ENCODE measurements around the gene CORO1A. TPM values are rescaled to one million over a fixed set of nuclear protein-coding genes. Genes with fewer than 3 reads are reported as not detected.

Gene CORO1A
- total RNA-seq, 1 donor from 2014 or later = 10.6 TPM

DNA sequence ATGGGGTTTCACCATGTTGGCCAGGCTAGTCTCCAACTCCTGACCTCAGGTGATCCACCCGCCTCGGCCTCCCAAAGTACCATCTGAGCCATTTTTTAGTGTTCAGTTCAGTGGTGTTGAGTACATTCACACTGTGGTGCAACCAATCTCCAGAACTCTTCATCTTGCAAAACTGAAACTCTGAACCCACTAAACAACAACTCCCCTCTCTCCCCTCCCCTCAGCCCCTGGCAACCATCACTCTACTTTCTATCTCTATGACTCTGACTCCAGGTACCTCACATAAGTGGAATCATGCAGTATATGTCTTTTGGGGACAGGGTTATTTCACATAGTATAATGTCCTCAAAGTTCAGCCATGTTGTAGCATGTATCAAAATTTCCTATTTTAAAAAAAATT lies 41.7 kb upstream of the CORO1A start:
- no peaks in the 10 kb centered on the region for H3F3A ChIP-seq (ENCODE audit: low read depth)
- no peak for DNase-seq (ENCODE audit: low spot score)
- H3K9ac ChIP-seq = no peak overlapping the region
- no peaks in the 10 kb centered on the region for H3K79me2 ChIP-seq (ENCODE audit: low read depth)
- no peaks in the 10 kb centered on the region for H3K4me1 Mint-ChIP-seq
- H3K4me2 ChIP-seq = no peak overlapping the region
- H3K27ac Mint-ChIP-seq = no peak overlapping the region
- no peak overlapping the region for H2AFZ ChIP-seq (replicated peaks)
- TF ChIP-seq CTCF (IDR thresholded peaks at IDR 0.05) (no peak), EZH2phosphoT487 (IDR thresholded peaks at IDR 0.05) (no peak), EZH2 (IDR thresholded peaks at IDR 0.05) (no peak)
- H3K36me3 Mint-ChIP-seq = no peaks in the 10 kb centered on the region
- H3K4me3 Mint-ChIP-seq = no peak overlapping the region
- H3K27me3 ChIP-seq = no peaks in the 10 kb centered on the region
- peaks cover 6% of the 10 kb centered on the region for H3K27me3 Mint-ChIP-seq (ENCODE audit: insufficient read depth, low read depth)
- no peaks in the 10 kb centered on the region for H3K4me1 ChIP-seq
- no peaks in the 10 kb centered on the region for H3K9me3 Mint-ChIP-seq
- no peak overlapping the region for H3K27ac ChIP-seq
- no peaks in the 10 kb centered on the region for H4K20me1 ChIP-seq (ENCODE audit: low read depth)
- H3K36me3 ChIP-seq = no peaks in the 10 kb centered on the region
- H3K4me3 ChIP-seq = no peak overlapping the region
- no peaks in the 10 kb centered on the region for H3K9me3 ChIP-seq (ENCODE audit: low read depth)

DNA sequence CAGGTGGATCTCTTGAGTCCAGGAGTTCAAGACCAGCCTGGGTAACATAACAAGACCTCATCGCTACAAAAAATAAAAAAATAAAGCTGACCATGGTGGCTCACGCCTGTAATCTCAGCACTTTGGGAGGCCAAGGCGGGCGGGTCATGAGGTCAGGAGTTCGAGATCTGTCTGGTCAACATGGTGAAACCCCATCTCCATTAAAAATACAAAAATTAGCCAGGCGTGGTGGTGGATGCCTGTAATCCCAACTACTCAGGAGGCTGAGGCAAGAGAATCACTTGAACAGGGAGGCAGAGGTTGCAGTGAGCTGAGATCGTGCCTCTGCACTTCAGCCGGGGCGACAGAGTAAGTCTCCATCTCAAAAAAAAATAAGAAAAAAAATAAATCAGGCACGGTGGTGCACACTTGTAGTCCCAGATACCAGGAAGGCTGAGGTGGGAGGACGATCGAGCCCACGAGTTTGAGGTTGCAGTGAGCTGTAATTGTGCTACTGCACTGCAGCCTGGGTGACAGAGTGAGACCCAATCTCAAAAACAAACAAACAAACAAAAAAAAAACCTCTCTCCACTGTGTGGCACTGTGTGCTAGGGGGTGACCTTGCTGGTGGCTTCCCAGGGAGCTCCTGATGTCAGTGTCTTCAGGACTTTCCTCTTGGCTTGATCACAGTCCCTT lies 40.6 kb upstream of the CORO1A start:
- H3K79me2 ChIP-seq (ENCODE audit: low read depth) = no peaks in the 10 kb centered on the region
- H3K9ac ChIP-seq = no peak overlapping the region
- peaks cover 8% of the 10 kb centered on the region for H3K27me3 Mint-ChIP-seq (ENCODE audit: insufficient read depth, low read depth)
- H3F3A ChIP-seq (ENCODE audit: low read depth) = no peaks in the 10 kb centered on the region
- H4K20me1 ChIP-seq (ENCODE audit: low read depth) = no peaks in the 10 kb centered on the region
- H3K4me3 Mint-ChIP-seq = no peak overlapping the region
- H3K27ac Mint-ChIP-seq = no peak overlapping the region
- DNase-seq (ENCODE audit: low spot score) = peak; percentile 46
- H3K36me3 ChIP-seq = no peaks in the 10 kb centered on the region
- H3K4me2 ChIP-seq = no peak overlapping the region
- no peak for TF ChIP-seq EZH2phosphoT487 (IDR thresholded peaks at IDR 0.05)
- peak; percentile 43 for TF ChIP-seq CTCF (IDR thresholded peaks at IDR 0.05)
- no peak for TF ChIP-seq EZH2 (IDR thresholded peaks at IDR 0.05)
- no peak overlapping the region for H2AFZ ChIP-seq (replicated peaks)
- H3K27ac ChIP-seq = no peak overlapping the region
- no peaks in the 10 kb centered on the region for H3K9me3 ChIP-seq (ENCODE audit: low read depth)
- H3K4me1 ChIP-seq = no peaks in the 10 kb centered on the region
- no peaks in the 10 kb centered on the region for H3K27me3 ChIP-seq
- H3K4me1 Mint-ChIP-seq = no peaks in the 10 kb centered on the region
- H3K4me3 ChIP-seq = no peak overlapping the region
- no peaks in the 10 kb centered on the region for H3K9me3 Mint-ChIP-seq
- H3K36me3 Mint-ChIP-seq = no peaks in the 10 kb centered on the region

DNA sequence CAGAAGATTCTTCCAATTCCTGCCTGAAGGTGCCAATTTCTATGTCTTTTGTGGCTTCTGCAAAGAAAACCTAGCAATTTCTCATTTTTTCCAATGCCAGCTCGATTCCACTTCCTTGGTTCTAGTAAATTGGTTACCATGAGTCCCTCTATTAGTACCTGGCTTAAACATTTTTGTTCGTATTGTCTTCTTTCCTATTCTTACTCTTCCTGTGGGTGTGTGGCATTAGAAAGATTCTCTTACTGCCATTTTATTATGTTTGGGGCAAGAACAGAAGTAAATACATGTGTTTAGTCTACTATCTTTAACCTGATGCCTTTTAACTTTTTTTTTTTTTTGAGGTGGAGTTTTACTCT lies 40.1 kb upstream of the CORO1A start:
- no peak overlapping the region for H3K9ac ChIP-seq
- Mint-ChIP-seq H3K4me3 (no peak overlapping the region), H3K4me1 (no peaks in the 10 kb centered on the region), H3K36me3 (no peaks in the 10 kb centered on the region), H3K9me3 (no peaks in the 10 kb centered on the region), H3K27me3 (ENCODE audit: insufficient read depth, low read depth) (peaks cover 8% of the 10 kb centered on the region), H3K27ac (no peak overlapping the region)
- H3K36me3 ChIP-seq = no peaks in the 10 kb centered on the region
- H3K4me3 ChIP-seq = no peak overlapping the region
- H3K4me2 ChIP-seq = no peak overlapping the region
- no peaks in the 10 kb centered on the region for H3K4me1 ChIP-seq
- no peak overlapping the region for H3K27ac ChIP-seq
- no peak for DNase-seq (ENCODE audit: low spot score)
- no peaks in the 10 kb centered on the region for H3K79me2 ChIP-seq (ENCODE audit: low read depth)
- H4K20me1 ChIP-seq (ENCODE audit: low read depth) = no peaks in the 10 kb centered on the region
- no peak overlapping the region for H2AFZ ChIP-seq (replicated peaks)
- H3F3A ChIP-seq (ENCODE audit: low read depth) = no peaks in the 10 kb centered on the region
- no peaks in the 10 kb centered on the region for H3K27me3 ChIP-seq
- TF ChIP-seq EZH2 (IDR thresholded peaks at IDR 0.05) (no peak), CTCF (IDR thresholded peaks at IDR 0.05) (no peak), EZH2phosphoT487 (IDR thresholded peaks at IDR 0.05) (no peak)
- H3K9me3 ChIP-seq (ENCODE audit: low read depth) = no peaks in the 10 kb centered on the region
